Vagina (tissue), 2 donors: ENCODE results near the gene UNC13B. TPM values are rescaled to one million over a fixed set of nuclear protein-coding genes. Genes with fewer than 3 reads are reported as not detected.

Experiments used
- DNase-seq, 2 donors: peaks; one replicate each; pipeline ENCODE4 v3.0.0-alpha.2; 2017; ENCODE audit errors: extremely low spot score in 2 of 2
- H3K27ac ChIP-seq: fragments of 200-600 bp; sonication (generic); one replicate; pipeline ENCODE4 v1.5.1; 2019
- H3K27me3 ChIP-seq: fragments of 200-600 bp; sonication (generic); one replicate; pipeline ENCODE4 v1.5.1; 2019
- H3K36me3 ChIP-seq, 2 donors: fragments of 200-600 bp; sonication (generic); one replicate each; pipeline ENCODE4 v1.5.1; 2017 to 2019
- H3K4me1 ChIP-seq: fragments of 200-600 bp; sonication (generic); one replicate; pipeline ENCODE4 v1.5.1; 2019
- H3K4me3 ChIP-seq, 2 donors: fragments of 200-600 bp; sonication (generic); 1 replicate in 1 of 2; 2 replicates in 1 of 2; pipeline ENCODE4 v1.5.1; 2016 to 2019
- H3K9me3 ChIP-seq: fragments of 200-600 bp; sonication (generic); one replicate; pipeline ENCODE4 v1.5.1; 2019
- POLR2A ChIP-seq, 2 donors: fragments of 450-650 bp; IDR thresholded peaks; one replicate each; pipeline ENCODE4 v1.6.1; 2017; ENCODE audit warnings: antibody characterized with exemption in 2 of 2, mild to moderate bottlenecking in 2 of 2, moderate library complexity in 2 of 2
- POLR2AphosphoS5 ChIP-seq, 2 donors: sonication (generic); formaldehyde crosslinking; IDR thresholded peaks; one replicate each; pipeline ENCODE4 v1.9.0; 2017; ENCODE audit warnings: antibody characterized with exemption in 2 of 2, mild to moderate bottlenecking in 2 of 2, low read depth in 1 of 2; ENCODE audit not compliant: insufficient read depth in 1 of 2
- intact Hi-C: fragments of 100-400 bp; cut with DNase I; formaldehyde crosslinking; loops from one replicate; pipeline ENCODE4 v1.15.1; 2023
- total RNA-seq: library from RNA; depleted of rRNA; stranded (reverse); fragments of >200 nt; gene quantifications from one replicate; pipeline ENCODE4 v1.2.3, GENCODE V29; 2016
- TF ChIP-seq, protein P1 (sequence below), 3 experiments: fragments of 450-650 bp in 2 of 3; fragments of 200-600 bp in 1 of 3; sonication (generic) in 1 of 3; IDR thresholded peaks; one replicate each; pipeline ENCODE4 v1.5.1; 2017 to 2019; ENCODE audit warnings: antibody characterized with exemption in 3 of 3, mild to moderate bottlenecking in 2 of 3, moderate library complexity in 2 of 3

Gene UNC13B
- total RNA-seq, 1 donor from 2014 or later, result 20.4 TPM

DNA sequence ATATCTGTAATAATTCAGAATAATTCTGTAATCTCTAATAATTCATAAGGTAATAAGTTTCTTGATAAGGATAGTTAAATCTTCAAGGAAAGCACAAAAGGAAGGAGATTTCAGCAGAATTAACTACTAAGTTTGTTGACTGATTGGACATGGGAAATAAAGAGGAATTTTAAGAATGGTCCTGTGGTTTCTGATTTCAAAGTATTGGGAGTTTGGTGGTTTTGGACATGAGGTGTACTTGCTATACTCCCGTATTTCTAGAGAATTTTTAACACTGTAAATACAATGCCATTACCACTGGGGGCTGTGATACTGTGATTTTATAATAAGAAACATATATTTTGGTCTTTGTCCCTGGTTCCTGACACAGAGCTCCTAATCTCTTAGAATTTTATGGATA, 123.9 kb downstream of the UNC13B start:
- H3K9me3 ChIP-seq, result no peaks in the 10 kb centered on the region
- TF ChIP-seq POLR2A (IDR thresholded peaks at IDR 0.05), result no peak
- H3K27ac ChIP-seq, result no peak overlapping the region

DNA sequence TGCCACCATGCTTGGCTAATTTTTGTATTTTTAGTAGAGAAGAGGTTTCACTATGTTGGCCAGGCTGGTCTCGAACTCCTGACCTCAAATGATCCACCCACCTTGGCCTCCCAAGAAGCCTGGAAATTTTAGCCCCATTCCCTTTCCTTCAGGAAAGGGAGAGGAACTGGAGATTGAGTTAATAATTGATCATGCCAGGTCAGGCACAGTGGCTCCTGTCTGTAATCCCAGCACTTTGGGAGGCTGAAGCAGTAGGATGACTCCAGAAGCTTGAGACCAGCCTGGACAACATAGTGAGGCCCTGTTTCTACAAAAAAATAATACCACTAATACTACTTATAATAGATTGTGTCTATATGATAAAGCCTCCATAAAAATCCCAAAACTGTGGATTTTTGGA, 124.6 kb downstream of the UNC13B start:
- H3K36me3 ChIP-seq, result no peaks in the 10 kb centered on the region
- no peaks in the 10 kb centered on the region for H3K27me3 ChIP-seq
- H3K4me1 ChIP-seq, result no peaks in the 10 kb centered on the region
- H3K9me3 ChIP-seq, result no peaks in the 10 kb centered on the region
- H3K27ac ChIP-seq, result no peak overlapping the region
- no peak for DNase-seq
- intact Hi-C loops, result no loop called here
- H3K4me3 ChIP-seq, result no peak overlapping the region
- TF ChIP-seq, protein P1, sequence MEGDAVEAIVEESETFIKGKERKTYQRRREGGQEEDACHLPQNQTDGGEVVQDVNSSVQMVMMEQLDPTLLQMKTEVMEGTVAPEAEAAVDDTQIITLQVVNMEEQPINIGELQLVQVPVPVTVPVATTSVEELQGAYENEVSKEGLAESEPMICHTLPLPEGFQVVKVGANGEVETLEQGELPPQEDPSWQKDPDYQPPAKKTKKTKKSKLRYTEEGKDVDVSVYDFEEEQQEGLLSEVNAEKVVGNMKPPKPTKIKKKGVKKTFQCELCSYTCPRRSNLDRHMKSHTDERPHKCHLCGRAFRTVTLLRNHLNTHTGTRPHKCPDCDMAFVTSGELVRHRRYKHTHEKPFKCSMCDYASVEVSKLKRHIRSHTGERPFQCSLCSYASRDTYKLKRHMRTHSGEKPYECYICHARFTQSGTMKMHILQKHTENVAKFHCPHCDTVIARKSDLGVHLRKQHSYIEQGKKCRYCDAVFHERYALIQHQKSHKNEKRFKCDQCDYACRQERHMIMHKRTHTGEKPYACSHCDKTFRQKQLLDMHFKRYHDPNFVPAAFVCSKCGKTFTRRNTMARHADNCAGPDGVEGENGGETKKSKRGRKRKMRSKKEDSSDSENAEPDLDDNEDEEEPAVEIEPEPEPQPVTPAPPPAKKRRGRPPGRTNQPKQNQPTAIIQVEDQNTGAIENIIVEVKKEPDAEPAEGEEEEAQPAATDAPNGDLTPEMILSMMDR (IDR thresholded peaks at IDR 0.05), result no peak
- no peak for TF ChIP-seq POLR2A (IDR thresholded peaks at IDR 0.05)
- TF ChIP-seq POLR2AphosphoS5 (IDR thresholded peaks at IDR 0.05; ENCODE audit: insufficient read depth in 1 of 2, low read depth in 1 of 2), result no peak

More for the DNA sequence above, 123.9 kb downstream of the UNC13B start:
- intact Hi-C loops, result no loop called here
- no peaks in the 10 kb centered on the region for H3K27me3 ChIP-seq
- no peak for DNase-seq
- no peak overlapping the region for H3K4me3 ChIP-seq
- no peaks in the 10 kb centered on the region for H3K36me3 ChIP-seq
- no peaks in the 10 kb centered on the region for H3K4me1 ChIP-seq

DNA sequence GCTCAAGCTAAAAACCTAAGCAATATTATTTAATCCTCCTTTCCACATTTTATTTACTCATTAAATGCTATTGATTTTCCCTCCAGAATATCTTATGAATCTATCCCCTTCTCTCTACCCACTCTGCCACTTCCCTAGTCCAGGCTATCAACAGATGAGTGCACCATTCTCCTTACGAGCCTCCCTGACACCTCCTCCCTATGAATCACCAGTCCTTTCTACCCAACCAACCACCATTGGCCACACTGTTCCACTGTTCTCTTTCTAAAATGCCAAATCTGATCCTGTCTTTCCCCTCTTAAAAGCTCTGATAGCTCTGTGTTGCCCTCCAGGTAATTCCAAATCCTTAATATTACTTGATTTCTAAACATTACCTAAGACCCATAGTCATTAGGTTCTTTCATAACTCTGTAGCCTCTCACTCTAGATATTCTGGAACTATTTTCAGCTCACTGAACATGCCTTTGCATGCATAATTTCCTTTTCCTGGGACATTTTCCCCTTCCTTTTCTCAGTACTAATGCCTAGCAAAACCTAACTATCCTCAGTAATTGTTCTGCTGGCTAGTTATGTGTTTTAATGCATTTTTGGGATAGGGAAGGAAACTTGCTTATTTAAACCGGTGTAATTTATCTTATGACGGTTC, 126.3 kb downstream of the UNC13B start:
- intact Hi-C loops, result no loop called here
- DNase-seq, result no peak
- Histone ChIP-seq H3K4me3 (no peak overlapping the region), H3K27ac (no peak overlapping the region), H3K4me1 (no peaks in the 10 kb centered on the region), H3K27me3 (no peaks in the 10 kb centered on the region), H3K36me3 (no peaks in the 10 kb centered on the region), H3K9me3 (no peaks in the 10 kb centered on the region)
- TF ChIP-seq, protein P1 (IDR thresholded peaks at IDR 0.05), result no peak
- no peak for TF ChIP-seq POLR2A (IDR thresholded peaks at IDR 0.05)
- no peak for TF ChIP-seq POLR2AphosphoS5 (IDR thresholded peaks at IDR 0.05; ENCODE audit: insufficient read depth in 1 of 2, low read depth in 1 of 2)

GRCh38 chr9:35288778-35289177, 127.0 kb downstream of the UNC13B start:
- Histone ChIP-seq H3K27me3 (no peaks in the 10 kb centered on the region), H3K4me1 (no peaks in the 10 kb centered on the region), H3K36me3 (no peaks in the 10 kb centered on the region), H3K9me3 (no peaks in the 10 kb centered on the region), H3K4me3 (no peak overlapping the region), H3K27ac (no peak overlapping the region)
- intact Hi-C loops, result no loop called here
- no peak for DNase-seq
- TF ChIP-seq POLR2AphosphoS5 (IDR thresholded peaks at IDR 0.05; ENCODE audit: insufficient read depth in 1 of 2, low read depth in 1 of 2) (no peak), POLR2A (IDR thresholded peaks at IDR 0.05) (no peak)
- TF ChIP-seq, protein P1 (IDR thresholded peaks at IDR 0.05), result no peak

GRCh38 chr9:35293376-35293964, 131.7 kb downstream of the UNC13B start:
- H3K4me1 ChIP-seq, result no peaks in the 10 kb centered on the region
- intact Hi-C loops, result no loop called here
- DNase-seq, result no peak
- H3K27me3 ChIP-seq, result no peaks in the 10 kb centered on the region
- no peaks in the 10 kb centered on the region for H3K36me3 ChIP-seq
- no peak for TF ChIP-seq POLR2AphosphoS5 (IDR thresholded peaks at IDR 0.05; ENCODE audit: insufficient read depth in 1 of 2, low read depth in 1 of 2)
- TF ChIP-seq, protein P1 (IDR thresholded peaks at IDR 0.05), result no peak
- TF ChIP-seq POLR2A (IDR thresholded peaks at IDR 0.05), result no peak
- H3K4me3 ChIP-seq, result no peak overlapping the region
- H3K27ac ChIP-seq, result no peak overlapping the region
- no peaks in the 10 kb centered on the region for H3K9me3 ChIP-seq
